K562 (cell line): ENCODE results near the gene WDPCP. TPM values are rescaled to one million over a fixed set of nuclear protein-coding genes. Genes with fewer than 3 reads are reported as not detected.

Experiments used
- ATAC-seq: fragments of 200-7000 bp; cut with Tn5 transposase; 3 replicates; pipeline ENCODE4 v1.9.1; 2020; ENCODE audit warnings: moderate library complexity
- BruUV-seq: library from RNA; stranded (reverse); fragments of 400-500 nt; replicated peaks from 2 replicates; lab custom pipeline; 2021; lab: Mats Ljungman, UMichigan
- CTCF ChIA-PET: fragments of 300-600 bp; formaldehyde crosslinking; extraction: SDS; loops from one replicate; lab custom pipeline; 2021; ENCODE audit warnings: low intra/inter-chr PET ratio; lab: Yijun Ruan, JAX
- POLR2A ChIA-PET: fragments of 300-600, 350-650 bp; sonication (Branson Sonifier 250); formaldehyde crosslinking; extraction: SDS; loops from one replicate; lab custom pipeline; 2021; ENCODE audit warnings: antibody characterized with exemption, inconsistent platforms; lab: Yijun Ruan, JAX
- DNase-seq, 4 experiments: peaks; one replicate each; pipeline versions ENCODE4 v3.0.0 to v3.0.0-alpha.2; 2011 to 2018; ENCODE audit warnings: low spot score in 3 of 4, mixed read lengths in 3 of 4; ENCODE audit errors: extremely low read depth in 1 of 4
- FAIRE-seq: peaks from 2 replicates; lab custom pipeline; 2011; peaks lifted over from hg19 to GRCh38; lab: Jason Lieb, UNC
- H2AFZ ChIP-seq: 2 replicates; pipeline ENCODE4 v1.6.0; 2011; ENCODE audit warnings: low read depth, low read length, control low read depth, inconsistent platforms
- H3K27ac ChIP-seq: fragments of 200-600 bp; 3 replicates; pipeline ENCODE4 v1.8.0; 2011; ENCODE audit warnings: low read depth, mild to moderate bottlenecking, control low read depth, inconsistent platforms, low read length, moderate library complexity, mixed read lengths; ENCODE audit errors: extremely low read depth
- H3K27me3 ChIP-seq, 2 experiments: fragments of 300-600 bp in 1 of 2; 2 replicates in 1 of 2; 3 replicates in 1 of 2; pipeline versions ENCODE4 v1.6.0 to v1.8.0; 2011; ENCODE audit warnings: inconsistent platforms in 2 of 2, low read length in 2 of 2, mild to moderate bottlenecking in 1 of 2, mixed read lengths in 1 of 2, moderate library complexity in 1 of 2; ENCODE audit not compliant: control insufficient read depth in 2 of 2, insufficient read depth in 2 of 2
- H3K36me3 ChIP-seq: fragments of 300-600 bp; 3 replicates; pipeline ENCODE4 v1.8.0; 2011; ENCODE audit warnings: mild to moderate bottlenecking, low read length, inconsistent platforms; ENCODE audit not compliant: control insufficient read depth, insufficient read depth
- H3K4me1 ChIP-seq, 2 experiments: fragments of 200-600 bp in 1 of 2; replicated peaks in 1 of 2; 2 replicates in 1 of 2; 3 replicates in 1 of 2; pipeline versions ENCODE4 v1.5.1 to v1.8.0; 2011; ENCODE audit warnings: inconsistent platforms in 2 of 2, low read length in 2 of 2, mild to moderate bottlenecking in 1 of 2, mixed read lengths in 1 of 2, moderate library complexity in 1 of 2; ENCODE audit not compliant: control insufficient read depth in 2 of 2, insufficient read depth in 2 of 2
- H3K4me2 ChIP-seq: 2 replicates; pipeline ENCODE4 v1.6.1; 2011; ENCODE audit warnings: low read length, control low read depth, inconsistent platforms, mixed read lengths; ENCODE audit not compliant: insufficient read depth
- H3K4me3 ChIP-seq: fragments of 200-600 bp; sonication (generic), shearing (Covaris generic); 2 replicates; pipeline ENCODE4 v1.5.1; 2016; ENCODE audit warnings: control low read depth, inconsistent platforms
- H3K79me2 ChIP-seq: fragments of 200-600 bp; 3 replicates; pipeline ENCODE4 v1.8.0; 2011; ENCODE audit warnings: low read length, inconsistent platforms; ENCODE audit not compliant: control insufficient read depth, insufficient read depth
- H3K9ac ChIP-seq, 2 experiments: 2 replicates each; pipeline versions ENCODE4 v1.6.0 to v1.6.1; 2011; ENCODE audit warnings: low read depth in 2 of 2, low read length in 2 of 2, control low read depth in 1 of 2, inconsistent platforms in 1 of 2, mild to moderate bottlenecking in 1 of 2, mixed read lengths in 1 of 2; ENCODE audit not compliant: insufficient read depth in 1 of 2
- H3K9me1 ChIP-seq: one replicate; pipeline ENCODE4 v1.6.0; 2011; ENCODE audit warnings: inconsistent platforms, mild to moderate bottlenecking, low read length, moderate library complexity; ENCODE audit not compliant: control insufficient read depth, insufficient read depth
- H3K9me3 ChIP-seq: replicated peaks from 2 replicates; pipeline ENCODE4 v1.5.1; 2011; ENCODE audit warnings: low read depth, low read length, inconsistent platforms; ENCODE audit not compliant: control insufficient read depth, insufficient read depth
- H4K20me1 ChIP-seq: replicated peaks from 2 replicates; pipeline ENCODE4 v1.6.1; 2011; ENCODE audit warnings: low read length, inconsistent platforms, mixed read lengths; ENCODE audit not compliant: control insufficient read depth, insufficient read depth
- C11orf30 ChIP-seq: fragments of 450-650 bp; IDR thresholded peaks from 2 replicates; pipeline ENCODE4 v1.6.1; 2016; ENCODE audit warnings: low read depth, mild to moderate bottlenecking
- ELF1 ChIP-seq: fragments of 200-800 bp; sonication (Bioruptor generic); IDR thresholded peaks from 2 replicates; pipeline ENCODE4 v1.6.1; 2016; ENCODE audit warnings: missing genetic modification characterization, missing compliant biosample characterization
- NFRKB ChIP-seq: fragments of 450-650 bp; IDR thresholded peaks from 2 replicates; pipeline ENCODE4 v1.6.1; 2016; ENCODE audit warnings: low read depth
- PCBP1 ChIP-seq: fragments of 200-400 bp; formaldehyde crosslinking; IDR thresholded peaks from 2 replicates; pipeline ENCODE4 v1.6.1; 2018; ENCODE audit warnings: mild to moderate bottlenecking, low read depth, low read length; ENCODE audit not compliant: poor library complexity, severe bottlenecking
- SMAD2 ChIP-seq: fragments of 150-350 bp; IDR thresholded peaks from 2 replicates; pipeline ENCODE4 v1.6.1; 2014; ENCODE audit warnings: low read depth, mild to moderate bottlenecking, low read length
- TEAD2 ChIP-seq: fragments of 450-650 bp; IDR thresholded peaks from 2 replicates; pipeline ENCODE4 v1.6.1; 2016; ENCODE audit warnings: missing genetic modification characterization, control low read depth, missing compliant biosample characterization
- XRCC3 ChIP-seq: fragments of 450-650 bp; IDR thresholded peaks from 2 replicates; pipeline ENCODE4 v1.6.1; 2017; ENCODE audit warnings: mild to moderate bottlenecking, moderate library complexity
- ZC3H4 ChIP-seq: sonication (generic); formaldehyde crosslinking; IDR thresholded peaks from 2 replicates; pipeline ENCODE4 v1.9.0; 2021; ENCODE audit warnings: missing genetic modification reagents, borderline replicate concordance
- ZNF12 ChIP-seq: sonication (generic); formaldehyde crosslinking; IDR thresholded peaks from 2 replicates; pipeline ENCODE4 v1.4.0; 2020; ENCODE audit warnings: mild to moderate bottlenecking, missing genetic modification reagents
- ZNF316 ChIP-seq: fragments of 450-650 bp; IDR thresholded peaks from 2 replicates; pipeline ENCODE4 v1.6.1; 2016
- ZNF561 ChIP-seq: fragments of 450-650 bp; formaldehyde crosslinking; conservative IDR thresholded peaks from 2 replicates; pipeline ENCODE4 v1.4.0; 2020; ENCODE audit warnings: mild to moderate bottlenecking, moderate library complexity
- ZNF583 ChIP-seq: fragments of 250-450 bp; sonication (Bioruptor Pico); IDR thresholded peaks from 2 replicates; pipeline ENCODE4 v1.4.0; 2020
- ZNF79 ChIP-seq: fragments of 250-450 bp; sonication (Bioruptor Pico); IDR thresholded peaks from 2 replicates; pipeline ENCODE4 v1.4.0; 2020; ENCODE audit warnings: low read depth, mild to moderate bottlenecking, moderate library complexity
- WGBS: fragments of 100-300 bp; shearing (Covaris generic); methylation state at CpG from one replicate; pipeline ENCODE4 v1.1.6; 2016; ENCODE audit warnings: low coverage, mixed read lengths; ENCODE audit not compliant: insufficient coverage; ENCODE audit errors: missing lambda C conversion rate; 5-methylcytosine and 5-hydroxymethylcytosine counted together
- in situ Hi-C: fragments of 300-500 bp; cut with MboI; formaldehyde crosslinking; loops from 4 replicates; pipeline ENCODE4 v1.15.0; 2018; ENCODE audit warnings: inconsistent platforms, mixed read lengths
- intact Hi-C: fragments of 100-400 bp; cut with micrococcal nuclease; formaldehyde crosslinking; loops from 2 replicates; pipeline ENCODE4 v1.14.2; 2022
- polyA plus RNA-seq, 8 experiments: library from polyadenylated mRNA; depleted of rRNA in 4 of 8; stranded (reverse) in 5 of 8; unstranded in 3 of 8; fragments of >200 nt; fragmentation: Nextera tagmentation in 2 of 8; fragmentation: Illumina TruSeq in 1 of 8; extraction: Ambion mirVana in 2 of 8; extraction: Trizol in 1 of 8; gene quantifications; 2 replicates each; pipeline versions ENCODE4 v1.2.1 to v1.2.3, GENCODE V29; 2011 to 2014; ENCODE audit warnings: inconsistent platforms in 1 of 8, missing spikeins in 1 of 8
- total RNA-seq, 7 experiments: library from RNA; depleted of rRNA in 6 of 7; stranded (reverse); fragments of >200 nt in 6 of 7; fragmentation: Illumina TruSeq in 2 of 7; extraction: Trizol in 2 of 7; gene quantifications; 2 replicates each; pipeline versions ENCODE4 v1.2.1 to v1.2.3, GENCODE V29; 2011 to 2021; ENCODE audit warnings: low replicate concordance in 1 of 7
- TF ChIP-seq, protein P1 (sequence below): fragments of 250-450 bp; sonication (Bioruptor Pico); IDR thresholded peaks from 2 replicates; pipeline ENCODE4 v1.4.0; 2020

The WDPCP gene
- total and polyA plus RNA-seq, 9 of the 15 experiments (the other 6 are each of a cell fraction or from before 2014, with no cell fraction given) = 1.4 to 6.4 (median 5.5) TPM

GRCh38 chr2:63092857-63093256 lies 495.4 kb downstream of the WDPCP start:
- Histone ChIP-seq H3K27me3 (no peaks in the 10 kb centered on the region), H4K20me1 (no peaks in the 10 kb centered on the region), H3K27ac (no peak overlapping the region), H3K4me1 (no peaks in the 10 kb centered on the region), H3K9me3 (no peaks in the 10 kb centered on the region), H3K79me2 (no peaks in the 10 kb centered on the region), H3K36me3 (no peaks in the 10 kb centered on the region), H3K9me1 (no peaks in the 10 kb centered on the region), H2AFZ (no peak overlapping the region), H3K9ac (no peak overlapping the region), H3K4me2 (no peak overlapping the region), H3K4me3 (no peak overlapping the region)
- in situ Hi-C loops (no loop called here), intact Hi-C loops (no loop called here)
- FAIRE-seq (no peak), ATAC-seq (no peak), DNase-seq (no peak)
- BruUV-seq = no TSS peak
- no peak for TF ChIP-seq ZNF79
- peak; percentile 23; the same call in 1 of the 2 replicates for TF ChIP-seq C11orf30
- TF ChIP-seq ZNF316 = peak; percentile 39; the same call in 1 of the 2 replicates
- POLR2A ChIA-PET = no interaction called here
- 0% methylated on average over 1 of the region's 1 CpG for WGBS
- CTCF ChIA-PET = no interaction called here

DNA sequence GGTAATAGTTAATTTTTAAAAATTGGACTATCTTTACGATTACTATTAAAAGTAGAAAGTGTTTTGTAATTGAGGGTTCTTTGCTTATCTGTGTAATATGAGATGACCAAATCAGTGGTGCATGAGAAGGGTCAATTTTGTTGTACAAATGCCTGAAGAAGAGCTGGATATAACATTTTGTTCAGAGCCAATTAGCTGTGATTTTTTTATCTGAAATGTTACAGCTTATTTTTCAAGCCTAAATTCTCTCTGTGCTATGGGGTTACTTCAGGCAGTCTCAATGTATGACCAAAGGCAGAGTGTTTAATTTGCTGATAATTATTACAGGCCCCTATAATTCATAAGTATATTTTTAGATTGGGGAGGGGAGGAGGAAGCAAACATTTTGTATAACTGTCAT lies 495.9 kb downstream of the WDPCP start:
- no peak for DNase-seq
- no peaks in the 10 kb centered on the region for H3K9me1 ChIP-seq
- no peaks in the 10 kb centered on the region for H3K36me3 ChIP-seq
- no TSS peak for BruUV-seq
- intact Hi-C loops (no loop called here), in situ Hi-C loops (no loop called here)
- H3K79me2 ChIP-seq = no peaks in the 10 kb centered on the region
- no peaks in the 10 kb centered on the region for H4K20me1 ChIP-seq
- ATAC-seq = no peak
- no peaks in the 10 kb centered on the region for H3K4me1 ChIP-seq
- no peaks in the 10 kb centered on the region for H3K27me3 ChIP-seq
- H3K9me3 ChIP-seq = no peaks in the 10 kb centered on the region
- H3K27ac ChIP-seq = no peak overlapping the region
- no peak for FAIRE-seq
- CTCF ChIA-PET = no interaction called here
- no peak overlapping the region for H3K9ac ChIP-seq
- H3K4me2 ChIP-seq = no peak overlapping the region
- H2AFZ ChIP-seq = no peak overlapping the region
- WGBS = 0% methylated on average over 1 of the region's 1 CpG
- H3K4me3 ChIP-seq = no peak overlapping the region
- POLR2A ChIA-PET = no interaction called here
- TF ChIP-seq XRCC3 = no peak
- no peak for TF ChIP-seq ELF1
- TF ChIP-seq ZNF12 (CRISPR knock-in tag) = no peak
- no peak for TF ChIP-seq ZC3H4
- TF ChIP-seq ZNF583 (CRISPR knock-in tag) = no peak
- TF ChIP-seq ZNF561 (CRISPR knock-in tag) = no peak
- no peak for TF ChIP-seq PCBP1
- TF ChIP-seq TEAD2 (tag) = no peak
- TF ChIP-seq NFRKB = no peak
- TF ChIP-seq, protein P1, sequence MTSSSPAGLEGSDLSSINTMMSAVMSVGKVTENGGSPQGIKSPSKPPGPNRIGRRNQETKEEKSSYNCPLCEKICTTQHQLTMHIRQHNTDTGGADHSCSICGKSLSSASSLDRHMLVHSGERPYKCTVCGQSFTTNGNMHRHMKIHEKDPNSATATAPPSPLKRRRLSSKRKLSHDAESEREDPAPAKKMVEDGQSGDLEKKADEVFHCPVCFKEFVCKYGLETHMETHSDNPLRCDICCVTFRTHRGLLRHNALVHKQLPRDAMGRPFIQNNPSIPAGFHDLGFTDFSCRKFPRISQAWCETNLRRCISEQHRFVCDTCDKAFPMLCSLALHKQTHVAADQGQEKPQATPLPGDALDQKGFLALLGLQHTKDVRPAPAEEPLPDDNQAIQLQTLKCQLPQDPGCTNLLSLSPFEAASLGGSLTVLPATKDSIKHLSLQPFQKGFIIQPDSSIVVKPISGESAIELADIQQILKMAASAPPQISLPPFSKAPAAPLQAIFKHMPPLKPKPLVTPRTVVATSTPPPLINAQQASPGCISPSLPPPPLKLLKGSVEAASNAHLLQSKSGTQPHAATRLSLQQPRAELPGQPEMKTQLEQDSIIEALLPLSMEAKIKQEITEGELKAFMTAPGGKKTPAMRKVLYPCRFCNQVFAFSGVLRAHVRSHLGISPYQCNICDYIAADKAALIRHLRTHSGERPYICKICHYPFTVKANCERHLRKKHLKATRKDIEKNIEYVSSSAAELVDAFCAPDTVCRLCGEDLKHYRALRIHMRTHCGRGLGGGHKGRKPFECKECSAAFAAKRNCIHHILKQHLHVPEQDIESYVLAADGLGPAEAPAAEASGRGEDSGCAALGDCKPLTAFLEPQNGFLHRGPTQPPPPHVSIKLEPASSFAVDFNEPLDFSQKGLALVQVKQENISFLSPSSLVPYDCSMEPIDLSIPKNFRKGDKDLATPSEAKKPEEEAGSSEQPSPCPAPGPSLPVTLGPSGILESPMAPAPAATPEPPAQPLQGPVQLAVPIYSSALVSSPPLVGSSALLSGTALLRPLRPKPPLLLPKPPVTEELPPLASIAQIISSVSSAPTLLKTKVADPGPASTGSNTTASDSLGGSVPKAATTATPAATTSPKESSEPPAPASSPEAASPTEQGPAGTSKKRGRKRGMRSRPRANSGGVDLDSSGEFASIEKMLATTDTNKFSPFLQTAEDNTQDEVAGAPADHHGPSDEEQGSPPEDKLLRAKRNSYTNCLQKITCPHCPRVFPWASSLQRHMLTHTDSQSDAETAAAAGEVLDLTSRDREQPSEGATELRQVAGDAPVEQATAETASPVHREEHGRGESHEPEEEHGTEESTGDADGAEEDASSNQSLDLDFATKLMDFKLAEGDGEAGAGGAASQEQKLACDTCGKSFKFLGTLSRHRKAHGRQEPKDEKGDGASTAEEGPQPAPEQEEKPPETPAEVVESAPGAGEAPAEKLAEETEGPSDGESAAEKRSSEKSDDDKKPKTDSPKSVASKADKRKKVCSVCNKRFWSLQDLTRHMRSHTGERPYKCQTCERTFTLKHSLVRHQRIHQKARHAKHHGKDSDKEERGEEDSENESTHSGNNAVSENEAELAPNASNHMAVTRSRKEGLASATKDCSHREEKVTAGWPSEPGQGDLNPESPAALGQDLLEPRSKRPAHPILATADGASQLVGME = no peak
- no peak for TF ChIP-seq SMAD2
